Activated naive CD4-positive, alpha-beta T cell (primary cell): ENCODE data around the gene ERN2.

Experiments
- DNase-seq, 4 experiments: peaks; one replicate each; lab custom pipeline; 2025; lab: John Stamatoyannopoulos, UW

The ERN2 gene

DNA sequence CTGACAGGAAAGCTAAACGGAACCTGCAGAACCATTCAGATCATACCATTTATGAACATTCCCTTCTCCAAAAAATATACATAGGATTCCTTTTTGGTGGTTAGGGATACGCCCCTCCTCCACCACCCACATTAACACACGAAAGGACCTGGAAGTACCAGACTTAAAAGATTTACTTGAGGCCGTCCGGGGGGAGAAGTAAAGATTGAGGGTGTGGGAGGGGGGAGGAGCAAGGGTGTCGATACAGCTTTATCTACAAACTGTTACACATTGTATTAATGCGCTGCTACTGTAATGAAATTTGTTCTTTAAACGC lies 72.4 kb downstream of the ERN2 start:
- DNase-seq, result no peak
